Caco-2 (cell line): Measurements from ENCODE around the gene ROGDI. TPM values are rescaled to one million over a fixed set of nuclear protein-coding genes. Genes with fewer than 3 reads are reported as not detected.

Experiments
- BruUV-seq: library from RNA; stranded (reverse); fragments of 400-500 nt; replicated peaks from 2 replicates; lab custom pipeline; 2021; lab: Mats Ljungman, UMichigan
- CTCF ChIA-PET: fragments of 300-600 bp; sonication (Branson Sonifier 250); formaldehyde crosslinking; loops from one replicate; lab custom pipeline; 2022; ENCODE audit warnings: antibody characterized with exemption; lab: Charles Lee
- POLR2A ChIA-PET: fragments of 300-600 bp; sonication (Branson Sonifier 250); formaldehyde crosslinking; loops from one replicate; lab custom pipeline; 2022; ENCODE audit warnings: antibody characterized with exemption; lab: Charles Lee
- DNase-seq, 2 experiments: peaks; one replicate each; pipeline versions ENCODE4 v3.0.0 to v3.0.0-alpha.2; 2020 to 2022
- H3K27me3 ChIP-seq: replicated peaks from 2 replicates; pipeline ENCODE4 v1.6.0; 2011; ENCODE audit warnings: low read length; ENCODE audit not compliant: control insufficient read depth, insufficient read depth
- H3K36me3 ChIP-seq: 2 replicates; pipeline ENCODE4 v1.5.1; 2011; ENCODE audit warnings: low read length; ENCODE audit not compliant: control insufficient read depth, insufficient read depth
- H3K4me1 ChIP-seq: fragments of 250-450 bp; sonication (Bioruptor Pico); 2 replicates; pipeline ENCODE4 v1.5.1; 2020; ENCODE audit warnings: mild to moderate bottlenecking
- H3K4me3 ChIP-seq: 2 replicates; pipeline ENCODE4 v1.5.1; 2011; ENCODE audit warnings: low read depth, mild to moderate bottlenecking, control low read depth, low read length
- H3K9me3 ChIP-seq: fragments of 250-450 bp; sonication (Bioruptor Pico); 2 replicates; pipeline ENCODE4 v1.5.1; 2020; ENCODE audit warnings: mild to moderate bottlenecking, moderate library complexity
- H3K27ac Mint-ChIP-seq: one replicate; pipeline ENCODE4 v1.8.0; 2022; ENCODE audit warnings: mixed read lengths; ENCODE audit not compliant: unreplicated experiment
- H3K27me3 Mint-ChIP-seq: one replicate; pipeline ENCODE4 v1.8.0; 2022; ENCODE audit warnings: mixed read lengths; ENCODE audit not compliant: insufficient read depth, unreplicated experiment
- H3K36me3 Mint-ChIP-seq: one replicate; pipeline ENCODE4 v1.8.0; 2022; ENCODE audit warnings: mild to moderate bottlenecking, mixed read lengths; ENCODE audit not compliant: insufficient read depth, unreplicated experiment
- H3K4me1 Mint-ChIP-seq: one replicate; pipeline ENCODE4 v1.8.0; 2022; ENCODE audit warnings: low read depth, mixed read lengths; ENCODE audit not compliant: unreplicated experiment
- H3K4me3 Mint-ChIP-seq: one replicate; pipeline ENCODE4 v1.8.0; 2022; ENCODE audit warnings: mild to moderate bottlenecking, moderate library complexity, mixed read lengths; ENCODE audit not compliant: unreplicated experiment
- H3K9me3 Mint-ChIP-seq: one replicate; pipeline ENCODE4 v1.8.0; 2022; ENCODE audit warnings: mixed read lengths; ENCODE audit not compliant: unreplicated experiment
- CTCF ChIP-seq, 2 experiments: fragments of 200-600 bp in 1 of 2; IDR thresholded peaks; 1 replicate in 1 of 2; 2 replicates in 1 of 2; pipeline versions ENCODE4 v1.5.1 to v1.8.0; 2011 to 2022; ENCODE audit warnings: antibody characterized with exemption in 1 of 2, control low read depth in 1 of 2, inconsistent platforms in 1 of 2, low read depth in 1 of 2, low read length in 1 of 2, mild to moderate bottlenecking in 1 of 2, moderate library complexity in 1 of 2; ENCODE audit not compliant: insufficient read depth in 1 of 2, severe bottlenecking in 1 of 2, unreplicated experiment in 1 of 2
- intact Hi-C: fragments of 100-400 bp; cut with micrococcal nuclease; formaldehyde crosslinking; loops from one replicate; pipeline ENCODE4 v1.10.0; 2022; ENCODE audit not compliant: unreplicated experiment
- total RNA-seq: library from RNA; stranded (reverse); gene quantifications from 2 replicates; pipeline ENCODE4 v1.2.3, GENCODE V29; 2022

ROGDI gene
- total RNA-seq, 1 experiment from 2014 or later, result 18.2 TPM

GRCh38 chr16:4832698-4833343, 30.4 kb upstream of the ROGDI start:
- H3K36me3 ChIP-seq, result peaks cover 1% of the 10 kb centered on the region; the same call in 1 of the 2 replicates
- ChIA-PET POLR2A (interaction anchor here (1.0 kb wide), 1 partner anchor 78 kb away, joined by 3 read pairs; no protein-coding TSS in a partner anchor), CTCF (no interaction called here)
- Mint-ChIP-seq H3K9me3 (no peaks in the 10 kb centered on the region), H3K36me3 (peaks cover 78% of the 10 kb centered on the region), H3K4me3 (no peak overlapping the region), H3K27me3 (no peaks in the 10 kb centered on the region), H3K27ac (no peak overlapping the region), H3K4me1 (no peaks in the 10 kb centered on the region)
- intact Hi-C loops, result no loop called here
- TF ChIP-seq CTCF (IDR thresholded peaks at IDR 0.05; ENCODE audit: insufficient read depth in 1 of 2, low read depth in 1 of 2, low read length in 1 of 2, severe bottlenecking in 1 of 2, unreplicated experiment in 1 of 2), result no peak
- DNase-seq, result no peak
- no peaks in the 10 kb centered on the region for H3K27me3 ChIP-seq
- no peaks in the 10 kb centered on the region for H3K9me3 ChIP-seq
- no peaks in the 10 kb centered on the region for H3K4me1 ChIP-seq
- BruUV-seq, result no TSS peak
- H3K4me3 ChIP-seq, result no peak overlapping the region

- no peaks in the 10 kb centered on the region for H3K27me3 Mint-ChIP-seq
- H3K9me3 ChIP-seq, result no peaks in the 10 kb centered on the region
- no peak overlapping the region for H3K4me3 ChIP-seq
- H3K9me3 Mint-ChIP-seq, result no peaks in the 10 kb centered on the region
- BruUV-seq, result no TSS peak
- no peaks in the 10 kb centered on the region for H3K4me1 Mint-ChIP-seq
- ChIA-PET POLR2A (no interaction called here), CTCF (no interaction called here)
- intact Hi-C loops, result no loop called here
- no peaks in the 10 kb centered on the region for H3K27me3 ChIP-seq
- no peak overlapping the region for H3K27ac Mint-ChIP-seq
- peaks cover 71% of the 10 kb centered on the region for H3K36me3 Mint-ChIP-seq
- no peak for DNase-seq
- H3K4me3 Mint-ChIP-seq, result no peak overlapping the region
- peaks cover 1% of the 10 kb centered on the region; the same call in 1 of the 2 replicates for H3K36me3 ChIP-seq
- TF ChIP-seq CTCF (IDR thresholded peaks at IDR 0.05; ENCODE audit: insufficient read depth in 1 of 2, low read depth in 1 of 2, low read length in 1 of 2, severe bottlenecking in 1 of 2, unreplicated experiment in 1 of 2), result no peak
- no peaks in the 10 kb centered on the region for H3K4me1 ChIP-seq
These were observed 29.2 kb upstream of the ROGDI start for GRCh38 chr16:4831616-4832015.

- Histone ChIP-seq H3K9me3 (no peaks in the 10 kb centered on the region), H3K4me1 (no peaks in the 10 kb centered on the region), H3K4me3 (no peak overlapping the region), H3K36me3 (peaks cover 1% of the 10 kb centered on the region; the same call in 1 of the 2 replicates), H3K27me3 (no peaks in the 10 kb centered on the region)
- Mint-ChIP-seq H3K27ac (no peak overlapping the region), H3K36me3 (peaks cover 68% of the 10 kb centered on the region), H3K4me1 (no peaks in the 10 kb centered on the region), H3K4me3 (no peak overlapping the region), H3K9me3 (no peaks in the 10 kb centered on the region), H3K27me3 (no peaks in the 10 kb centered on the region)
- CTCF ChIA-PET, result no interaction called here
- no TSS peak for BruUV-seq
- POLR2A ChIA-PET, result interaction anchor here (0.6 kb wide), 1 partner anchor 69 kb away, joined by 3 read pairs; no protein-coding TSS in a partner anchor
- TF ChIP-seq CTCF (IDR thresholded peaks at IDR 0.05; ENCODE audit: insufficient read depth in 1 of 2, low read depth in 1 of 2, low read length in 1 of 2, severe bottlenecking in 1 of 2, unreplicated experiment in 1 of 2), result no peak
- no peak for DNase-seq
- intact Hi-C loops, result no loop called here
These were observed 28.0 kb upstream of the ROGDI start for GRCh38 chr16:4830408-4830807.
